DOHH2 (cell line): Measurements from ENCODE around the gene FBN1.

ENCODE experiments used
- CTCF ChIP-seq: fragments of 200-600 bp; sonication (generic); IDR thresholded peaks from one replicate; pipeline ENCODE4 v1.5.1; 2014; ENCODE audit warnings: antibody characterized with exemption, mild to moderate bottlenecking, low read depth, low read length; ENCODE audit not compliant: poor library complexity, severe bottlenecking
- EZH2phosphoT487 ChIP-seq: fragments of 200-600 bp; sonication (generic); IDR thresholded peaks from 2 replicates; pipeline ENCODE4 v1.6.1; 2017; ENCODE audit warnings: borderline replicate concordance, mild to moderate bottlenecking, antibody characterized with exemption, low read length, moderate library complexity, mixed read lengths

DNA sequence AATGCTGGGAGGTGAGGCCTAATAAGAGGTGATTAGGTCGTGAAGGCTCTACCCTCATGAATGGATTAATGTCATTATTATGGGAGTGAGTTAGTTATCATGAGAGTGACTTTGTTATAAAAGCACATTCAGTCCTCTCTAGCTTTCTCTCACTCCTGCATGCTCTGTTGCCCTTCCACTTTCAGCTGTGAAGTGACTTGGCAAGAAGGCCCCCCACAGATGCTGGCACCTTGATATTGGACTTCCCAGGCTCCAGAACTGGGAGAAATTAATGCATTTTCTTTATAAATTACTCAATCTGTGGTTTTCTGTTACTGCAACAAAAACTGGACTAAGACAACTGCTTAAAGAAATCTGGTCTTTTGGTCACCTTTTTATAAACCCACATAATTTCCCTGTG, 144.3 kb downstream of the FBN1 start:
- TF ChIP-seq CTCF (no peak), EZH2phosphoT487 (no peak)
